ENCODE measurements around the gene NOPCHAP1.
"Not testable (repeated sequence)": the region's sequence is repeated elsewhere in the genome, so short reads cannot be mapped to it uniquely, and the experiment has no call there.

Gene NOPCHAP1

DNA sequence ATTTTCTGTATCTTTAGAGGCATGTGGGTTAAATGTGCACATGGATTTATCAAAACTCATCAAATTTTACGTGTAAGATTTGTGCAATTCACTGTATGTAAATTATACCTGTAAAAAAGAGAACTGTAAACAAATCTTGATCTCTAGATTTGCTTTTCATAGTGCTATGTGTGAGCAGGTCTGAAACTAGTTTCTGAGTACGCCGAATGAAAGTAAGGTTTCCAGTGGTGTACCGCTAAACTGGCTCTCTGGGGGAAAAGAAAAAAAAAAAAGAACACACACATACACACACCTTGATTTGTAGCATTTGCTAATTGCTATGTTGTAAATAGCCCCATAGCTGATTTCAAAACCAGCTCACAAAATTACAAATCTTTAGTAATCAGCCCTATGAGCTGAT, 19.4 kb upstream of the NOPCHAP1 start:
- FAIRE-seq = no peak

- FAIRE-seq = no peak
Observed at GRCh38 chr12:104969343-104969742, 16.8 kb upstream of the NOPCHAP1 start.

GRCh38 chr12:104971306-104971705, 14.8 kb upstream of the NOPCHAP1 start:
- no peak for FAIRE-seq

DNA sequence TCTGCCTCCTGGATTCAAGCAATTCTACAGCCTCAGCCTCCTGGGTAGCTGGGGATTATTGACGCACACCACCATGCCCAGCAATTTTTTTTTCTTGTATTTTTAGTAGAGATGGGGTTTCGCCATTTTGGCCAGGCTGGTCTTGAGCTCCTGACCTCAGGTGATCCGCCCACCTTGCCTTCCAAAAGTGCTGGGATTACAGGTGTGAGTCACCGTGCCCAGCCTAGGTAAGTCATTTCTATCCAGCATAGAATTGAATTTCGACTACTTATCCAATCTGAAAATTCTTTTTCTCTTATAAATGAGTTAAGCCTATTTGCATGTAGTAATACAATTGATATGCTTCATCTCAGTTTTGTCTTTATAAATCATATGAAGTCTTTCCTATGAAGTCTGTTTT, 12.9 kb upstream of the NOPCHAP1 start:
- FAIRE-seq = no peak

DNA sequence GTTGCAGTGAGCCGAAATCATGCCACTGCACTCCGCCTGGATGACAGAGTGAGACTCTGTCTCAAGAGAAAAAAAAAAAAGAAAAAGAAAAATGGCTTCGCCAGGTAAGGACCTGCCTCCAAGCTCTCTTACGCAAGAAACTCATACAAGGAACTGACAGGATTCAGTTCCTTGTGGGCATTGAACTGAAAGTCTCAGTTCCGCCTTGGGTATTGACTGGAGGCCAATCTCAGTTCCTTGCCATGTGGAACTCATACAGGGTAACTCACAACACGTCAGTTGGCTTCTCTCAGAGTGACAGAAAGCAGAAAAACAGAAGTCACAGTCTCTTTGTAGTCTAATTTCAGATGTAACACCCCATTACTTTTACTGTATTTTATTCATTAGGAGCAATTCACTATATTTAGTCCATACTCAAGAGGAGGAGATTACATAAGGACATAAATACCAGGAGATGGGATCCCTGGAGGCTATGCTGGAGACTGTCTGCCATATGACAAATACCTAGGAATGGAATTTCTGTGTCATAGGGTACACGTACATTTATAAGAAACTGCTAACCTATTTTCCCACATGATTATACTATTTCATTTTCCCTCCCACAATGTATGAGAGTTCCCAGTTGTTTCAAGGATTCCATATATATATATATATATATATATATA, 11.4 kb upstream of the NOPCHAP1 start:
- FAIRE-seq = no peak

DNA sequence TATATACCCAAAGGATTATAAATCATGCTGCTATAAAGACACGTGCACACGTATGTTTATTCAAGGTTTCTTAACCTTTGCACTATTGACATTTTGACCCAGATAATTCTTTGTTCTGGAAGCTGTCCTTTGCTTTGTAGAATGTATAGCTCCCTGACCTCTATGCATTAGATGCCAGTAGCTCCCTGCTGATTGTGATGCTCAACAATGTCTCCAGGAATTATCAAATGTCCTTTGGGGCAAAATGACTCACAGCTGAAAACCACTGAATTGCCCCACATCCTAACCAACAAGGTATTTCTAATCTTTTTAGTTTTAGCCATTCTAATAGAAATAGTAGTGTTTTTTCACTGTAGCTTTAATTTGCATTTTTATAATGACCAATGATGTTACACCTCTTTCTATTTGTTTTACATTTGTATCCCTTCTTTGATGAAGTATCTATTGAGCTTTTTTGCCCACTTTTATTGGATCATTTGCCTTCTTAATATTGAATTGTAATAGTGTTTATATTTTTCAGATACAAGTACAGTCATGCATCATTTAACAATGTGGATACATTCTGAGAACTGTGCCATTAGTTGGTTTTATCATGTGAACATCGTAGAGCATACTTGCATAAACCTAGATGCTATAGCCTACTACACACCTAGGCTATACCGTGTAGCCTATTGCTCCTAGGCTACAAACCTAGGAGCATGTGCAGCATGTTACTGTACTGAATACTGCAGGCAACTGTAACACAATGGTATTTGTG, 10.4 kb upstream of the NOPCHAP1 start:
- no peak for FAIRE-seq

DNA sequence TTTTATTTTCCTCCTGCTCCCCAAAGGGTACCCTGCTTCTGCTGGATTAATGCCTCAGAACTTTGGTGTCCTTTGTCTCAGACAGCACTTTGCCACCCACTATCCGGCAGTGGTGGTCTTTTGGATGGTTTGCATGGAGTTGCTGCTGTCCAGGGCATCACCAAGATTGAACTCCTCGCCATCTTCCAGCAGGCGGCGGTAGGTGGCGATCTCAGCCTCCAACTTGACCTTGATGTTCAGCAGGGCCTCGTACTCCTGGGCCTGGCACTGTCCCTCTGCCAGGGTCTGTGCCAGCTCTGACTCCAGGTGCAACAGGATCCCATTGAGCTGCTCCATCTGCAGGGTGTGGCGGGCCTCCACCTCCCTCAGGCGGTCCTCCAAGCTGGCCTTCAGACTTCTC, 9.4 kb upstream of the NOPCHAP1 start:
- FAIRE-seq = no peak

GRCh38 chr12:104977688-104978087, 8.4 kb upstream of the NOPCHAP1 start:
- FAIRE-seq = not testable (repeated sequence)

DNA sequence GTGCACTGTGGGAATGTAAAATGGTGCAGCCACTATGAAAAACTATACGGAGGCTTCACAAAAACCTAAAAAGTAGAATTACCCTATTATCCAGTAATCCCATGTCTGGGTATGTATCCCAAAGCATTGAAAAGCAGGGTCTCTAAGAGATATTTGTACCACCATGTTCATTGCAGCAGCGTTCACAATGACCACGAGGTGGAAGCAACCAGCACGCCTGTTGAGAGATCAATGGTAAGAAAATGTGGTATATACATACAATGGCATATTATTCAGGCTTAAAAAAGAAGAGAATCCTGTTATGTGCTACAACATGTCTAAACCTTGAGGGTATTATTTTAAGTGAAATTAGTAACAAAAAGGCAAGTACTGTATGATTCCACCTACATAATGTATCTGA, 910 bp upstream of the NOPCHAP1 start:
- no peak for FAIRE-seq

- no peak for FAIRE-seq
Observed at GRCh38 chr12:104990950-104991349, 4.8 kb downstream of the NOPCHAP1 start.

- FAIRE-seq = no peak
Observed at GRCh38 chr12:104991565-104992128, 5.5 kb downstream of the NOPCHAP1 start.

DNA sequence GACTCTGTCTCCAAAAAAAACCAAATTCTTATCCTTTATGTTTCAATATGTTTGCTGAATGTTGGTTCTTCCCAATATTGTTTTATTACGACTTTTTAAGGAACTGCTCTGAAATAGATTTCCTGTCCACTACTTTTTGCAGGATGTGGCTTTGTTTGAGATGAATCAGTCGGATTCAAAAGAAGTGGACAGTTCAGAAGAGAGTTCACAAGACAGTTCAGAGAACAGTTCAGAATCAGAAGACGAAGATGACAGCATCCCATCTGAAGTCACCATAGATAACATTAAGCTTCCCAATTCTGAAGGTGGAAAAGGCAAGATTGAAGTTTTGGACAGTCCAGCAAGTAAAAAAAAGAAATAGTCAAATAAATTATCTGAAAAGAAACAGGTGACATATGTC, 8.2 kb downstream of the NOPCHAP1 start:
- no peak for FAIRE-seq

DNA sequence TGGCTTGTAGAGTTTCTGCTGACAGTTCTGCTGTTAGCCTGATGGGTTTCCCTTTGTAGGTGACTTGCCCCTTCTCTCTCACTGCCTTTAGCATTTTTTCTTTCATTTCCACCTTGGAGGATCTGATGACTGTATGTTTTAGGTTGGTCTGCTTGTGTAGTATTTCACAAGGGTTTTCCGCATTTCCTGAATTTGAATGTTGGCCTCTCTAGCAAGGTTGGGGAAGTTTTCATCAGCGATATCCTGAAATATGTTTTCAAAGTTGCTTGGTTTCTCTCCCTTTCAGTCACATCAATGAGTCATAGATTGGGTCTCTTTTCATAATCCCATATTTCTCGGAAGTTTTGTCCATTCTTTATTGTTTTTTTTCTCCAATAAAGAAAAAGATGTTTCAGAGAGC, 11.4 kb downstream of the NOPCHAP1 start:
- FAIRE-seq = no peak

- no peak for FAIRE-seq
Observed at GRCh38 chr12:104998423-104999346, 12.6 kb downstream of the NOPCHAP1 start.

GRCh38 chr12:104999347-104999685, 13.2 kb downstream of the NOPCHAP1 start:
- FAIRE-seq = no peak

DNA sequence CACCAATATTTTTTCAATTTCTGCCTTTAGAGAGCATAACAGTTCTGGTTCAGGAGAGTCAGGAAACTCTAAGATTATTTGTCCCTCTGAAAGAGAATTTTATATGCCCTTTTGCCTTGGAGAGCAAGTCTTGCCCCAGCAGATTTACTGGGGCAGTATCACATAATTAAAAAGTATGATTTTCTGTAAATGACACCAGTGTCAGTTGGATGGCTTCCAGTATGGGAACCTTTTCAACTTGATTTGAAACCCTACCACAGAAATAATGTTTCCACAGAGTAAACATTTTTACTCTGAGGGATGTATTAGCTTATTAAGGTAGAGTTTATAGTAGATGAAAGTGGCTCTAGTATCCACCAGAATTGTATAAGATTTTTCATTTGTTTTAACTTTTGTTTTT, 15.4 kb downstream of the NOPCHAP1 start:
- no peak for FAIRE-seq

DNA sequence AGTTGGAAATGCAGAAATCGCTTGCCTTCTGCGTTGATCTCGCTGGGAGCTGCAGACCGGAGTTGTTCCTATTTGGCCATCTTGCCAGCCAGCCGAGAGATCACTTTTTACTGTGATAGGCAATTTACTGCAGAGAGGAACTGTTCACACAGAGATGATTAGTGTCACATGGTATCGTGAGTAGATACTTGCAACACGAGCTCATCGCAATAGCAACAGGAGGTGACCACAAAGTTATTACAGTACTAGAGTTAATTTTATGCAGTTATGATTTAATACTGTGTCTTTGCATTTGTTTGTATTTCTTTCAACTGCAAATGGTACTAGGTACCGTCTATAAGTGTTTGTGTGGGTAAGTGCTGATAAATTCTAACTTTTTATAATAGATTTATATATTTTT, 27.8 kb downstream of the NOPCHAP1 start:
- FAIRE-seq = no peak

DNA sequence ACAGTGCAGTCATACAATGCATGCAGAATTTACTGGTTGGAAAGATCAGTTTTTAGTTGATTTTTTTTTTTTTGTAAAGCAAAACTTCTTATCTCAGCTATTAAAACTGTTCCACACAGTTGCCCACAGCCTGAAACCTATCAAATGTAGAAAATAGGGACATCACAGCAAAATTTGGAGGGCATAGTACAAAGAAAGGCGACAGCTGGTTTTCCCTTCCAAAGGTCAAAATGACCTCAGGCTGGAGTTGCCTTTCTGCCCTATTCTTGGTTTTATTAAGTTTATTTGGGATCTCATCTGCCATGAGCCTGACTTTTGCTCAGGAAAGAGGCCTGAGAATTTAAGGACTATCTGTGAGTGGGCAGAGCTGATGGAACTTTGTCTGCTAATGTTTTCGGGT, 28.5 kb downstream of the NOPCHAP1 start:
- no peak for FAIRE-seq

DNA sequence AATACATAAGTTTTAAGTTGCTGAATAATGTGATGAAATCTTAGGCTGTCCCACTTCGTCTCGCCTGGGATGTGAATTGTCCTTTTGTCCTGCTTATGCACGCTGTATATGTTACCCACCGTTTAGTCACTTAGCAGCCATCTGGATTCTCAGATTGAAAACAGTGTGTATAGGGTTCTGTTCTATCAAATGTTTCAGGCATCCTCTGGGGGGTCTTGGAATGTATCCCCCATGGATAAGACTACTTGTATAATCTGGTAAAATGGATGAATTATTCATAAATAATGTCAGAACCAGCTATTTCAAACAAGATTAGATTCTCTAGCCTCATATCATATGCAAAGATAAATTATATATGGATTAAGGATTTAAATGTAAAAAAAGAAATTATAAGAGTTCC, 29.4 kb downstream of the NOPCHAP1 start:
- no peak for FAIRE-seq

DNA sequence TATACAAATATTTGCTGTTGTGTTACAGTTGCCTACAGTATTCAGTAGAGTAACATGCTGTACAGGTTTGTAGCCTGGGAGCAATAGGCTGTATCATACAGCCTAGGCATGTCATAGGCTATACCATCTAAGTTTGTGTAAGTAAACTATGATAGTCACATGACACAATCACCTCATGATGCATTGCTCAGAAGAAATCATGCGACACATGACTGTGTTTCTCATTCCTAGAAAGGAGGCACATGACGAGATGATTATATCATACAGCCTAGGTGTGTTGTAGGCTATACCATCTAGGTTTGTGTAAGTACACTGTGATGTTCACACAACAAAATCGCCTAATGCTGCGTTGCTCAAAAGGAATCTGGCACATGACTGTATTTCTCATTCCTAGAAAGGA, 31.9 kb downstream of the NOPCHAP1 start:
- FAIRE-seq = no peak

DNA sequence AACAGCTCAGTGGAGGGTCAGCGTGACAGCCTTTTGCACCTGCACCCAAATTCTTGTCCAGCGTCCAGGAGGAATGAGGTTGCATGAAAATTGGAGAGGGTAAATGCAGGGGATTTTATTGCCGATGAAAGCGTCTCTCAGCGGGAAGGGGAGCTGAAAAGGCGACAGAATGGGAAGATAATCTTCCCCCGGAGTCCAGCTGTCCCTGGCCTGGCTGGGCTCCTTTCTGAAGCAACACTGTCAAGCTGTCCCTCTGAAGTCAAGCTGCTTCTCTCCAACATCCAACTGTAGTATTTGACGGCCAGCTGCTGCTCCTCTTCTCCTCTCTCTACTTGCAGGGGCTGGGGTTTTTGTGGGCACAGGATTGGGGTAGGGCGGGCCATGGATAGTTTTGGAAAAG, 32.7 kb downstream of the NOPCHAP1 start:
- FAIRE-seq = no peak

- FAIRE-seq = no peak
Observed at GRCh38 chr12:105020241-105020962, 34.3 kb downstream of the NOPCHAP1 start.

GRCh38 chr12:105024928-105025327, 38.8 kb downstream of the NOPCHAP1 start:
- no peak for FAIRE-seq
